ENCODE results near the gene RPL3. TPM values are rescaled to one million over a fixed set of nuclear protein-coding genes. Genes with fewer than 3 reads are reported as not detected.

Gene RPL3
- total RNA-seq, 1 experiment from 2014 or later, result 3,009 TPM

DNA sequence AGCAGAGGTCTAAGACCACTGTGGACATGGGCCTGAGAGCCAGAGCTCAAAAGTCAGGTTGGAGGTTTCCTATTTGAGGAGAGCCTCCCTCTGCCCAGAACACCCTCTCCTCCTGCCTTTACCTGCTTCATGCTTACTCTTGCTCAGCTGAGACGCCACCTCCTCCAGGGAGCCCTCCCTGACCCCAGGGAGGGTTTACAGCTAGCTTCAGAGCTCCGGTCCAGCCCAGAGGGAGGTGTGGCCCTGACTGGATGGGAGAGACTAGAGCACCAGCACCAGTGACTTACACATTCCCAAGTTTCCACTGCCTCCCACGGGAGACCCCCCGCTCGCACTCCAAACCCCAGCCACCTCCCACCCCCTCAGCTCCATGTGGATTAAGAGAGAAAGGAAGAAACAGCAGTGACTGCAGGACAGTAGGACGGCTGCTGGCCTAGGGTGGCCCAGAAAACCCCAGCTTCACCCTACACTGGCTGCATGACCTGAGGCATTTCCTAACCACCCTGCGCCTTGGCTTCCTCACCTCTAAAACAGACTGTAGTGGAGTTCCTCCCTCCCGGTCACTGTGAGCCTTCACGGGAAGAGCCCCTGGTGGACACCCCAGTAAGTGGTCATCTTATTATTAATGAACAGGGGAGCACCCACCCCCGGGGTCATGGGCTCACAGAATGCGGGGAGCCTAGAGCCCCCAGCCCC, 50.2 kb downstream of the RPL3 start:
- Mint-ChIP-seq H3K4me1 (peaks cover 11% of the 10 kb centered on the region), H3K36me3 (peaks cover 6% of the 10 kb centered on the region), H3K27me3 (ENCODE audit: low read depth) (no peaks in the 10 kb centered on the region), H3K4me3 (no peak overlapping the region), H3K9me3 (peaks cover 12% of the 10 kb centered on the region), H3K27ac (no peak overlapping the region)
- CTCF ChIA-PET, result interaction anchor here (0.8 to 1.3 kb wide), 8 partner anchors 17 to 500 kb away, joined by 3 to 5 read pairs (median 3); no protein-coding TSS in a partner anchor
- ATAC-seq, result peak; percentile 33; the same call in 1 of the 2 replicates
- POLR2A ChIA-PET, result no interaction called here
- DNase-seq (ENCODE audit: low spot score), result no peak
- TF ChIP-seq ZNF416 (CRISPR knock-in tag; IDR thresholded peaks at IDR 0.05) (no peak), FOXP1 (CRISPR knock-in tag; IDR thresholded peaks at IDR 0.05; ENCODE audit: borderline replicate concordance) (no peak), ZNF317 (CRISPR knock-in tag; IDR thresholded peaks at IDR 0.05; ENCODE audit: borderline replicate concordance, low read depth) (no peak), RORB (CRISPR knock-in tag; IDR thresholded peaks at IDR 0.05) (no peak), TP53 (CRISPR knock-in tag; IDR thresholded peaks at IDR 0.05) (no peak), MYBL2 (CRISPR knock-in tag; IDR thresholded peaks at IDR 0.05) (no peak)
- TF ChIP-seq, protein P1, sequence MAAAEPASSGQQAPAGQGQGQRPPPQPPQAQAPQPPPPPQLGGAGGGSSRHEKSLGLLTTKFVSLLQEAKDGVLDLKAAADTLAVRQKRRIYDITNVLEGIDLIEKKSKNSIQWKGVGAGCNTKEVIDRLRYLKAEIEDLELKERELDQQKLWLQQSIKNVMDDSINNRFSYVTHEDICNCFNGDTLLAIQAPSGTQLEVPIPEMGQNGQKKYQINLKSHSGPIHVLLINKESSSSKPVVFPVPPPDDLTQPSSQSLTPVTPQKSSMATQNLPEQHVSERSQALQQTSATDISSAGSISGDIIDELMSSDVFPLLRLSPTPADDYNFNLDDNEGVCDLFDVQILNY (CRISPR knock-in tag; IDR thresholded peaks at IDR 0.05), result no peak
- TF ChIP-seq, protein P2, sequence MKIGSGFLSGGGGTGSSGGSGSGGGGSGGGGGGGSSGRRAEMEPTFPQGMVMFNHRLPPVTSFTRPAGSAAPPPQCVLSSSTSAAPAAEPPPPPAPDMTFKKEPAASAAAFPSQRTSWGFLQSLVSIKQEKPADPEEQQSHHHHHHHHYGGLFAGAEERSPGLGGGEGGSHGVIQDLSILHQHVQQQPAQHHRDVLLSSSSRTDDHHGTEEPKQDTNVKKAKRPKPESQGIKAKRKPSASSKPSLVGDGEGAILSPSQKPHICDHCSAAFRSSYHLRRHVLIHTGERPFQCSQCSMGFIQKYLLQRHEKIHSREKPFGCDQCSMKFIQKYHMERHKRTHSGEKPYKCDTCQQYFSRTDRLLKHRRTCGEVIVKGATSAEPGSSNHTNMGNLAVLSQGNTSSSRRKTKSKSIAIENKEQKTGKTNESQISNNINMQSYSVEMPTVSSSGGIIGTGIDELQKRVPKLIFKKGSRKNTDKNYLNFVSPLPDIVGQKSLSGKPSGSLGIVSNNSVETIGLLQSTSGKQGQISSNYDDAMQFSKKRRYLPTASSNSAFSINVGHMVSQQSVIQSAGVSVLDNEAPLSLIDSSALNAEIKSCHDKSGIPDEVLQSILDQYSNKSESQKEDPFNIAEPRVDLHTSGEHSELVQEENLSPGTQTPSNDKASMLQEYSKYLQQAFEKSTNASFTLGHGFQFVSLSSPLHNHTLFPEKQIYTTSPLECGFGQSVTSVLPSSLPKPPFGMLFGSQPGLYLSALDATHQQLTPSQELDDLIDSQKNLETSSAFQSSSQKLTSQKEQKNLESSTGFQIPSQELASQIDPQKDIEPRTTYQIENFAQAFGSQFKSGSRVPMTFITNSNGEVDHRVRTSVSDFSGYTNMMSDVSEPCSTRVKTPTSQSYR (CRISPR knock-in tag; IDR thresholded peaks at IDR 0.05), result no peak
- TF ChIP-seq, protein P3, sequence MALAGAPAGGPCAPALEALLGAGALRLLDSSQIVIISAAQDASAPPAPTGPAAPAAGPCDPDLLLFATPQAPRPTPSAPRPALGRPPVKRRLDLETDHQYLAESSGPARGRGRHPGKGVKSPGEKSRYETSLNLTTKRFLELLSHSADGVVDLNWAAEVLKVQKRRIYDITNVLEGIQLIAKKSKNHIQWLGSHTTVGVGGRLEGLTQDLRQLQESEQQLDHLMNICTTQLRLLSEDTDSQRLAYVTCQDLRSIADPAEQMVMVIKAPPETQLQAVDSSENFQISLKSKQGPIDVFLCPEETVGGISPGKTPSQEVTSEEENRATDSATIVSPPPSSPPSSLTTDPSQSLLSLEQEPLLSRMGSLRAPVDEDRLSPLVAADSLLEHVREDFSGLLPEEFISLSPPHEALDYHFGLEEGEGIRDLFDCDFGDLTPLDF (CRISPR knock-in tag; IDR thresholded peaks at IDR 0.05), result no peak

DNA sequence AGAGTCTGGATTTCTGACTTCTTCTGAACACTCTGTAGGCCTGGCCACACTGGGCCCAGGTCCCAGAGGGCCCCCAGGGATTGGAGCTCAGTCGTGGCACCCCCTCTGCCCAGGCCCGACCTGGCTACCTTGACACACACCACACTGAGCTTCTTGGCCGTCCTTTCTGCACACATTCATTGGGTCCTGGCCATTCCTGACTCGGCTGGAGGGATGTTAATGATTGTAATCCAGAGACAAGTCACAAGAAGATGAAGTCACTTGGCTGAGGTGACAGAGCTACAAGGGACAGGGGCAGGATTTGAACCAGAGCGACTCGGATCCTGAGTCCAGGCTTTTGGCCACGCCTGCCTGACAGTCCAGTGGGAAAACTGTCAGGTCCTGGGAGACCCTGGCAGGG, 50.8 kb downstream of the RPL3 start:
- peaks cover 6% of the 10 kb centered on the region for H3K36me3 Mint-ChIP-seq
- TF ChIP-seq, protein P4, sequence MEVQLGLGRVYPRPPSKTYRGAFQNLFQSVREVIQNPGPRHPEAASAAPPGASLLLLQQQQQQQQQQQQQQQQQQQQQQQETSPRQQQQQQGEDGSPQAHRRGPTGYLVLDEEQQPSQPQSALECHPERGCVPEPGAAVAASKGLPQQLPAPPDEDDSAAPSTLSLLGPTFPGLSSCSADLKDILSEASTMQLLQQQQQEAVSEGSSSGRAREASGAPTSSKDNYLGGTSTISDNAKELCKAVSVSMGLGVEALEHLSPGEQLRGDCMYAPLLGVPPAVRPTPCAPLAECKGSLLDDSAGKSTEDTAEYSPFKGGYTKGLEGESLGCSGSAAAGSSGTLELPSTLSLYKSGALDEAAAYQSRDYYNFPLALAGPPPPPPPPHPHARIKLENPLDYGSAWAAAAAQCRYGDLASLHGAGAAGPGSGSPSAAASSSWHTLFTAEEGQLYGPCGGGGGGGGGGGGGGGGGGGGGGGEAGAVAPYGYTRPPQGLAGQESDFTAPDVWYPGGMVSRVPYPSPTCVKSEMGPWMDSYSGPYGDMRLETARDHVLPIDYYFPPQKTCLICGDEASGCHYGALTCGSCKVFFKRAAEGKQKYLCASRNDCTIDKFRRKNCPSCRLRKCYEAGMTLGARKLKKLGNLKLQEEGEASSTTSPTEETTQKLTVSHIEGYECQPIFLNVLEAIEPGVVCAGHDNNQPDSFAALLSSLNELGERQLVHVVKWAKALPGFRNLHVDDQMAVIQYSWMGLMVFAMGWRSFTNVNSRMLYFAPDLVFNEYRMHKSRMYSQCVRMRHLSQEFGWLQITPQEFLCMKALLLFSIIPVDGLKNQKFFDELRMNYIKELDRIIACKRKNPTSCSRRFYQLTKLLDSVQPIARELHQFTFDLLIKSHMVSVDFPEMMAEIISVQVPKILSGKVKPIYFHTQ (CRISPR knock-in tag; IDR thresholded peaks at IDR 0.05), result no peak
- TF ChIP-seq, protein P5, sequence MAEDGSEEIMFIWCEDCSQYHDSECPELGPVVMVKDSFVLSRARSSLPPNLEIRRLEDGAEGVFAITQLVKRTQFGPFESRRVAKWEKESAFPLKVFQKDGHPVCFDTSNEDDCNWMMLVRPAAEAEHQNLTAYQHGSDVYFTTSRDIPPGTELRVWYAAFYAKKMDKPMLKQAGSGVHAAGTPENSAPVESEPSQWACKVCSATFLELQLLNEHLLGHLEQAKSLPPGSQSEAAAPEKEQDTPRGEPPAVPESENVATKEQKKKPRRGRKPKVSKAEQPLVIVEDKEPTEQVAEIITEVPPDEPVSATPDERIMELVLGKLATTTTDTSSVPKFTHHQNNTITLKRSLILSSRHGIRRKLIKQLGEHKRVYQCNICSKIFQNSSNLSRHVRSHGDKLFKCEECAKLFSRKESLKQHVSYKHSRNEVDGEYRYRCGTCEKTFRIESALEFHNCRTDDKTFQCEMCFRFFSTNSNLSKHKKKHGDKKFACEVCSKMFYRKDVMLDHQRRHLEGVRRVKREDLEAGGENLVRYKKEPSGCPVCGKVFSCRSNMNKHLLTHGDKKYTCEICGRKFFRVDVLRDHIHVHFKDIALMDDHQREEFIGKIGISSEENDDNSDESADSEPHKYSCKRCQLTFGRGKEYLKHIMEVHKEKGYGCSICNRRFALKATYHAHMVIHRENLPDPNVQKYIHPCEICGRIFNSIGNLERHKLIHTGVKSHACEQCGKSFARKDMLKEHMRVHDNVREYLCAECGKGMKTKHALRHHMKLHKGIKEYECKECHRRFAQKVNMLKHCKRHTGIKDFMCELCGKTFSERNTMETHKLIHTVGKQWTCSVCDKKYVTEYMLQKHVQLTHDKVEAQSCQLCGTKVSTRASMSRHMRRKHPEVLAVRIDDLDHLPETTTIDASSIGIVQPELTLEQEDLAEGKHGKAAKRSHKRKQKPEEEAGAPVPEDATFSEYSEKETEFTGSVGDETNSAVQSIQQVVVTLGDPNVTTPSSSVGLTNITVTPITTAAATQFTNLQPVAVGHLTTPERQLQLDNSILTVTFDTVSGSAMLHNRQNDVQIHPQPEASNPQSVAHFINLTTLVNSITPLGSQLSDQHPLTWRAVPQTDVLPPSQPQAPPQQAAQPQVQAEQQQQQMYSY (CRISPR knock-in tag; IDR thresholded peaks at IDR 0.05), result 0 out of 2 replicates have a peak, but pooled peaks have one; percentile 35
- DNase-seq (ENCODE audit: low spot score) (no peak), ATAC-seq (no peak)
- no peak overlapping the region for H3K4me3 Mint-ChIP-seq
- ChIA-PET POLR2A (no interaction called here), CTCF (interaction anchor here (0.8 to 1.3 kb wide), 7 partner anchors 22 to 500 kb away, joined by 3 to 5 read pairs (median 3); no protein-coding TSS in a partner anchor)
- peak overlapping the region; percentile 60; the same call in 1 of the 2 replicates for H3K27ac Mint-ChIP-seq
- H3K9me3 Mint-ChIP-seq, result peaks cover 12% of the 10 kb centered on the region
- H3K4me1 Mint-ChIP-seq, result peaks cover 11% of the 10 kb centered on the region
- no peaks in the 10 kb centered on the region for H3K27me3 Mint-ChIP-seq (ENCODE audit: low read depth)
